A673 (cell line): Measurements from ENCODE around the gene GOLGA6D.

Experiments used
- EZH2 ChIP-seq: fragments of 200-600 bp; sonication (generic); IDR thresholded peaks from 2 replicates; pipeline ENCODE4 v1.6.1; 2017; ENCODE audit warnings: borderline replicate concordance, low read depth, mild to moderate bottlenecking, mixed read lengths, antibody characterized with exemption, low read length; ENCODE audit not compliant: poor library complexity, severe bottlenecking
- TF ChIP-seq, protein P1 (sequence below): fragments of 300-800, 200-600 bp; sonication (generic); conservative IDR thresholded peaks from 2 replicates; pipeline ENCODE4 v1.5.1; 2017; ENCODE audit warnings: low read depth, mild to moderate bottlenecking, antibody characterized with exemption, low read length, moderate library complexity, mixed read lengths

DNA sequence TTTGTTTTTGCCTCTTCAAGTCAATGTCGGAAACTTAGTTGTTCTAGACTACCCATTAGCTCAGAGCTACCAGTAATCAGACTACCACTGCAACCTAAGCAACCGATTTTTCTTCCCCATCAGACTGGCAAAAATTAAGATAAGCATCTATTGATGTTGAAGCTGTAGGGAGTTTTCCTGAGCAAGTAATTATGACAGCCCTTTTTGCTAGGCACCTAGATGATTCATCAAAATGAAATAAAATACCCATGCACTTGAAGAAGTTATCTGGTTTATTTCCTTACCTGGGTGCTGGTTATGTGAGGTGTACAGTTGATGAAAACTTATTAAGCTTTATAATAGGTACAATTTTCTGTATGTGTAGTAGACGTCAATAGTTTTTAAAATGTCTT is 52.7 kb downstream of the GOLGA6D start:
- TF ChIP-seq, protein P1, sequence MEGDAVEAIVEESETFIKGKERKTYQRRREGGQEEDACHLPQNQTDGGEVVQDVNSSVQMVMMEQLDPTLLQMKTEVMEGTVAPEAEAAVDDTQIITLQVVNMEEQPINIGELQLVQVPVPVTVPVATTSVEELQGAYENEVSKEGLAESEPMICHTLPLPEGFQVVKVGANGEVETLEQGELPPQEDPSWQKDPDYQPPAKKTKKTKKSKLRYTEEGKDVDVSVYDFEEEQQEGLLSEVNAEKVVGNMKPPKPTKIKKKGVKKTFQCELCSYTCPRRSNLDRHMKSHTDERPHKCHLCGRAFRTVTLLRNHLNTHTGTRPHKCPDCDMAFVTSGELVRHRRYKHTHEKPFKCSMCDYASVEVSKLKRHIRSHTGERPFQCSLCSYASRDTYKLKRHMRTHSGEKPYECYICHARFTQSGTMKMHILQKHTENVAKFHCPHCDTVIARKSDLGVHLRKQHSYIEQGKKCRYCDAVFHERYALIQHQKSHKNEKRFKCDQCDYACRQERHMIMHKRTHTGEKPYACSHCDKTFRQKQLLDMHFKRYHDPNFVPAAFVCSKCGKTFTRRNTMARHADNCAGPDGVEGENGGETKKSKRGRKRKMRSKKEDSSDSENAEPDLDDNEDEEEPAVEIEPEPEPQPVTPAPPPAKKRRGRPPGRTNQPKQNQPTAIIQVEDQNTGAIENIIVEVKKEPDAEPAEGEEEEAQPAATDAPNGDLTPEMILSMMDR, result no peak
- TF ChIP-seq EZH2, result no peak
